D341Med (cell line): ENCODE results near the gene PASK.

Experiments
- DNase-seq: peaks from one replicate; pipeline ENCODE4 v3.0.0; 2012; ENCODE audit warnings: low spot score

PASK gene

DNA sequence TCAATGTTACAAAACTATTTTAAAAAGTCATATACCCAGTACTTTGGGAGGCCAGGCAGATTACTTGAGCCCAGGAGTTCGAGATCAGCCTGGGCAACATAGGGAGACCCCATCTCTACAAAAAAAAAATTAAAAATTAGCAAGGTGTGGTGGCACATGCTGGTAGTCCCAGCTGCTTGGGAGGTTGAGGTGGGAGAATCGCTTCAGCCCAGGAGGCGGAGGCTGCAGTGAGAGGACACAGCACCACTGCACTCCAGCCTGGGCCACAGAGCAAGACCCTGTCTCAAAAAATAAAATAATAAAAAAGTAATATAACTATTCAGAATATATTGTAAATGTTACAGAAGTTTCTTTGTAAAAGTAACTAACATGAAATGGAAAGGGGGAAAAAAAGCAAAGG lies 1.9 kb downstream of the PASK start:
- DNase-seq: no peak

DNA sequence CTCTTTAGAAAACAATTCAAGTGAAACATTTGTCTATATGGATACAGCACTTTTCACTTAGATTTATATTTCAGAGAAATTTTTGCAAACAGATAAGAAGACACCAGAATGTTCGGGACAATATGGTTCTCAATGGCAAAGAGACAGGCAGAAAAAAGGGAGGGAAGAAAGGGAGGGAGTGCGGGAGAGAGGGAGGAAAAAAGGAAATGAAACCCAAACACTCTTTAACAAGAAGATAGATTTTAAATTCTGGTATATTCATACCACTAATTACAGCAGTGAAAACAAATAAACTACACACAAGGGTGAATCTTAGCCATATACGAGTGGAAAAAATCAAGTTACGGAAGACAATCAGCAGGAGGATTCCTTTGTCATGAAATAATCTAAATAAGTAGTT lies 3.0 kb downstream of the PASK start:
- DNase-seq: no peak

DNA sequence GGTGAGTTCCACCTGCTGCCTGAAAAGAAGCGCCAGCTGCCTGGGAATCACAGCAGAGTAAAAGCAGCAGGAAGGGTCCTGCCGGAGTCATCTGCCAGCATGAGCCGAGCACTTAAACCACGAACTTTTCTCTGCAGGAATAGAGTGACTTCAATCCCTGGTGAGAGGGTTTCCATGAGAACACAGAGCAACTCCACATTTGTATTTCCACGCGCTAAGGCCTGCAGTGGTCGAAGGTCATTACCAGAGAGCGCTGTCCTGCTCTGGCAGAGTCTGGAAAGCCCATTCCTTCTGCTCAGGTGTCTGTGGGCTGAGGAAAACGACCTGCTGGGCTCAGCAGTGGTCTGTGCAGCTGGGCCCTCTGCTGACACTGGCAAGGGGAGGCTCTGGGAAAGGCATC lies 6.7 kb downstream of the PASK start:
- DNase-seq: no peak

DNA sequence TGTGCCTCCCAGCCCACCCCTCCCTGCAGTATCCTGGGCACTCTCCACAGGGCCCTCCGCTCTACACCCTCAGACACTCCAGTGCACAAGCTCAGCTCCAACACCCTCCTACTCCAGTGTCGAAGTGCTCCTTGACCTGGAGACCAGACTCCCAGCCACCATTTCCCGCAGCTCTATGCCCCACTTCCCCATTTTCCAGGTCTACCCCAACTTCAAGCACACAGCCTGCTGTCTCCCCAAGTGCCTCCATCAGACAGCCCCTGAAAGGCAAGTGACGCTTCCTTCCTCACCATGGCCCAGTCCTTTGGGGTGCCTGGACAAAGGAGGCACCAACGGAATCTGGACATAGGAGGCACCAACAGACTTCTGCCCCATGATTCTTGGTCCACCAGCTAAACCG lies 7.2 kb downstream of the PASK start:
- no peak for DNase-seq

DNA sequence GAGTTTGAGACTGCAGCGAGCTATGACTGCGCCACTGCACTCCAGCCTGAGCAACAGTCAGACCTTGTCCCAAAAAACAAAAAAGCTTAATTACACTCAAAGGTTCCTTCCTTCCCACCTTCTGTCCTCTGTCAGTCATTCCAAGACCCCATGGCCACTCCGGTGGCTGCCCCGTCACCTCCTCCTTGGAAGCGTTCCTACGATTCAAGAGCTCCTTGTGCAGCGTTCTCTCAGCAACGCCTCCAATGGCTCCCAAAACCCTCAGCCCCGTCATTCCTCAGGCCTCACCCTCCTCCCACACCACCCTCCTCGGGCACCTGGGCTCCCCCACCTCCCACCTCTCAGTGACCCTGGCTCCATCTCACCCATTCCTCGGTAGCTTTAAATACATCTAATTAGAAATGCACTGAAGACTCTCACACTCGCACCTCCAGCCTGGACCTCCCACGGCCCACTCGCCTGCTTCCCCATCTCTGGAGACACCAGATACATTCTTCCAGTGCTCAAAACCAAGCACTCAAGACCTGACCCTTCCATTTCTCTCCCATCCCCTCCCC lies 8.0 kb downstream of the PASK start:
- no peak for DNase-seq

DNA sequence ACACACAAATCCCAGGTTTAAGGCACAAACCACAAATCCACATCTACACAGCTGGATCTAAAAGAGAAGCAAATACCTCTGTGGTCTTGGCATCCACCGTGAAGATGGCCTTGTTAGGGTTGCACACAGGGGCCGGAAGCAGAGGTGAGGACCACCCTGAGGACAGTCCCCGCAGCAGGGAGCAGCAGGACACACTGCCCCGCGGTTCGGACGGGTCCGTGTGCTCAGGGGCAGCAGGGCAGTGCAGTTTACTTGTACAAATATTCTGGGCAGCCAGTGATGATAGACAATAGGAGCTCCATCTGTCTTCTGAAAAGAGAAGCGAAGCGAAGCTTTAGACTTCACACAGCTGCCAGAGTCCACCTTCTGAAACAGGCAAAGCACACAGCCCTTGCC lies 8.8 kb downstream of the PASK start:
- no peak for DNase-seq

DNA sequence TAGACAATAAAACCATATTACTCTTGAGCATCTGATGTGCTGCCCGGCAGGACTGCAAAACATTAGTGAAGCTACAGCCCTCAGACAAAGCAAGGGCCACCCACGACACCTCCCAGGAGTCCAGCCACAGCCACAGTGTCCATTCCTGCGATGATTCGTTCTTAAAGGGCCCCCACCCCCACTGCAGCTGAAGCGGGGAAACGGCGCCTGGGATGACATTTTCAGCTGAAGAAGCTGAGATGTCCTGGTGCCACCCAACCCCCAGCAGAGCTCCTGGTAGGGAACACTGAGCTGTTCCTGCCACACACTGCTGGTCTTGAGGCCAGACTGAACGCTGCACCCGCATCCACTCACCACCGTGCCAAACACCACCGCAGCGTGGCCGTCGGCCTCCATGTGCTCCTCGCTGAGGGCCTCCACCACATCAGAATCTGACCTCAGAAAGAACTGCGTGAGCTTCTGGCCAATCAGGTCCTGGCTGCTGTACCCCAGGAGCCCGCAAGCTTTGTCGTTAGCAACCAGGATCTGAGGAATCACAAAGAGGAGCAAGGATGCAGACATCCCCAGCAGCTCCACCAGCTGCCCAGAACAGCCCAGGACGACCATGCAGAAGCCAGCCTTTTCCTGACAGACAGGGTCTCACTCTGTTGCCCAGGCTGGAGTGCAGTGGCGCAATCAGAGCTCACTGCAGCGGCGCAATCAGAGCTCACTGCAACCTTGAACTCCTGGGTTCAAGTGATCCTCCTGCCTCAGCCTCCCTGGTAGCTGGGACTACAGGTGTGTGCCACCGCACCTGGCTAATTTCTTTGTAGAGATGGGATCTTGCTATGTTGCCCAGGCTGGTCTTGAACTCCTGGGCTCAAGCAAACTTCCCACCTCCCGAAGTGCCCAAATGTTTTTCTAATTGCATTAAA lies 9.5 kb downstream of the PASK start:
- no peak for DNase-seq

DNA sequence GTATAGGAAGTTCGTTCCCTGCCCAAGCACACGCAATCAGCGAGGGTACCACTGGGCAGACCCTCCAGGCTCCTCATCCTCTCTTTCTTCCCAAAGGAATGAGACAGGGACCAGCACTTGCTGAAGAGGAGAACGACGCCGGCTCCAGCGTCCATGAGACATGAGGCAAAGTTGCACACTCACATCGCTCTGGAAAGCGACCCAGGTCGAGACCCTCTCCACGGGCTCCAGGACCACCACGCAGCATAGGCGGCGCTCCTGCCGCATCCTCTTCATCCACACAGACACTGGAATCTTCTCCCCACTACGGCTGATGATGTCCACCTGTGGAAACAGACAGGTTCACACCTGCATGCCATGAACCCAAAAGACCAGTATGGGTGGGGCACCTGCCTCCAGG lies 10.8 kb downstream of the PASK start:
- no peak for DNase-seq

DNA sequence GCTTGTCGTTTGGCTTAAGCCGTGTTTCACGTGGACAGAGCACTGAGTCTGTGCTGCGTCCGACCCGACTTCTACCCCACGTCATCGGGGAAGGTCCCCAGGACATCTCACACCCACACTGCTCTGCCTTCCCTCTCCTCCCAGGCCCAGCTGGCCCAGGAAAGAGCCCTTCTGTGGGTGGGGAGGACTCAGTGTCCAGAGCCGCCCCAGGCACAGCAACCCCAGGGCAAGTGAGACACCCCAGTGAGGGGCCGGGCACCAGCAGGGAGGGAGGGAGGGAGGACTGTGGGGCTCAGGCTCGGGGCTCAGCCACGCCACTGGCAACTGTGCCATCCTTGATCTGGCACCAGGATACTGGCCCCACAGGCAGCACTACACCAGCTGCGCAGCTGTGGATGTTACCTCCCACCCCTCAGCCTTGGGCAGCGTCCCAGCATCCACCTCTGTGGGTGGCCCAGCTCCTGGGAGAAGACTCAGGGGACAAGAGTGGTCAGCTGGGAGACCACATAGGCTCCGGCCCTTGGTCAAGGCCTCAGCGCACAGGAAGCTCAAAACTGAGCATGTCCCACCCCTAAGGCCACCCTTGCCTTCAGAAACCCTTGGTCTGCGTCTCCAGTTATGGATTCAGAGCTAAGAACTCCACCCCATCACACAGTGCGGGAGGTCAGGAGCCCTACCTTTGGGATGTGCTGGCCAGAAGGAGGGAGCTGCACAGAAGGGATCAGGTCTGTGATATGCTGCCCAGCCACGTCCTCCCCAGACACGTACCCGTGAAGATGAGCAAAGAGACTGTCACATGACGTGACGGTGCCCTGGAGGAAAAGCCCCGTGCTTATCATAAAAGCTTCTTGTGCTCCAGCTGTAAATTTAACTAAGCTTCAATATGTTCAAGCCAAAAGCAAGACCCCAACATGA lies 11.7 kb downstream of the PASK start:
- no peak for DNase-seq

DNA sequence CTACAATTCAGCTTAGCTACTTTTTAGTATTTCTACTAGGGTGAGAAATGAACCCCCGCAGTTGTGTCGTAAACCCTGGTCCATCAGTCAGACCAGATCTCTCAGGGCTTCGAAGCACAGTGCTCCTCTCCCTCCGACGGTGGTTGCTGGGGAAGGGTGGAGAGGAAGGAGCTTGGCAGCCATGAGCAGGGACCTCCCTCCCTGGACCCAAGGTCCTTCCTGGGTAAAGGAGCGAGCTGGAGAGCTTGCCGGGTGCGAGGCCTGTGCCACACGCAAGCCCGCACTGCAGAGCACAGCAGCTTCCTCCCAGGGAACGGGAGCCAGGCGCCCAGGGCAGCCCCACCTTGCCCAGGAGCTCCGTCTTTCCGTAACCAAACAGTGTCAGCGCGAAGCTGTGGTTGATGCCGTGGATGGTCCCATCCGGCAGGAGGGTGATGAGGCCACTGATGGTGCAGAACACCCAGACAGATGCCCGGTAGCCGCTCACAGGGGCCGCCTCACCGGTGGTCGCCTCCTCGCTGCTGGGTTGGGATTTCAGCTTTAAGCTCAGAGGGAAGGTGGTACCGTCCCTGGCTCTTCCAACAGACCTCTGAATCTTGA lies 12.5 kb downstream of the PASK start:
- no peak for DNase-seq

DNA sequence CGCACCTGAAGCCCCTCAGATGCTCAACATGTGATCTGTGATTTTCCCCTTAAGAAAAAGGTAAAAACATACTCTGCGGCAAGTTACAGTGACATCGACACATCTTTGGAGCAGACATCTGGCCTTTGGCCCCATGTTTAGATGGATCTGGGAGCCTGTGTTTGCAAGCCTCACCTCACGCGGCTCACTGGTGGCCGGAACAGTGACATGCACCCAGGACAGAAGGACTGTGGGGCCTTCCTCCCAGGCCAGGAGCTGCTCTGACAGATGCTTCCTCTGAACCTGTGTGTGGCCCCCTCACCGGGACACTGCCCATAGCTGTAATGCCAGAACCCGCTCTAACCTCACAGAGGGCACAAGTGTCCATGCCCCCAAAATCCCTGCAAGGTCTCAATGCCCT lies 13.1 kb downstream of the PASK start:
- no peak for DNase-seq

DNA sequence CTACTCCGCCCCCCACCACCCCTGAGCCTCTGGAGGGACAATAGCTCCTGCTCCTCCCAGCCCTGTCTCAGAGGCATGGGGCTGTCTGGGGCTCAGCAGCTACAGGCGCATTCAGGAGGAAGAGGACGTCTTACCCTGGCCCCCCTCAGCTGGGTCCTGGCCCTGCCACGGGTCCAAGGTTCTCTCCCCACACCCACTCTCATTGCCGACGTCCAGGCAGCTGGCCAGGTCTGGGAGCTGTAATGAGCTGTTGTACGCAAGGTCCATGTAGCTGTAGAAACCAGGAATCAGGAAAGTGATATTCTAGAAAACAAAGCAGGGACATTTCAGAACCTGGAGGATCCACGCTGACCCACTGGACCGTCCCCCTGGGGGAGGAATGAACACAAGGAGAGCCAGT lies 13.5 kb downstream of the PASK start:
- no peak for DNase-seq

DNA sequence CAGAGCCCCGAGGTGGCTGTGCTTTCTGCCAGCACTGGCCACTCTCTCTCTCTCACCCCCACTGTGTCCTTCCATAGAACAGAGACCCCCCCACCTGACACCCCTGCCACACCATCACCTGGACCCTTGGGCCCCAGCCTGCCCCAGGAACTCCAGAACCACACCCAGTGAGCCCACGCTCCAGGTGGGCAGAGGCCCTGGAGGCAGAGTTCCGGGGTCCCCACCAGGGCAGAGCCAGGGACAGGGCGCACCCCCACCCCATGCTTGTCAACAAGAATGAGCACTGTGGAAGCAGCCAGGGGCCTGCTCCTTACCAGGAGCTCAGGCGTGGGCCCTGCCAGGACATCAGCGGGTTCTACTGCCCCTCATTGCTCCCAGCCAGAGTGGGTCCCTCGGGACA lies 14.6 kb downstream of the PASK start:
- no peak for DNase-seq

DNA sequence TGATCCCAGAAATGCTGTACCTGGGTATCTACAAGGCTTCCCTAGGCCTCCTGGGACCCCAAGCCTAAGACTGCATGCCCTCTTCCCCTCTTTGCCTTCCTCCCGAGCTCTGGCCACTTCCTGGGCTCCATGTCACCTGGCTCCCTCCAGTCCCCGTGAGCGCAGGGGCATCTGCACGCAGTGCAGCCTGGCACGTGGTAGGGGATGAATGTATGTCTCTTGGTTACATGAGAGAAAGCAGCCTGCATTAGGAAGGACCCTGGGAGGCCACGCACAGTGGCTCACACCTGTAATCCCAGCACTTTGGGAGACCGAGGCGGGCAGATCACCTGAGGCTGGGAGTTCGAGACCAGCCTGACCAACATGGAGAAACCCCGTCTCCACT lies 15.8 kb downstream of the PASK start:
- DNase-seq: no peak

DNA sequence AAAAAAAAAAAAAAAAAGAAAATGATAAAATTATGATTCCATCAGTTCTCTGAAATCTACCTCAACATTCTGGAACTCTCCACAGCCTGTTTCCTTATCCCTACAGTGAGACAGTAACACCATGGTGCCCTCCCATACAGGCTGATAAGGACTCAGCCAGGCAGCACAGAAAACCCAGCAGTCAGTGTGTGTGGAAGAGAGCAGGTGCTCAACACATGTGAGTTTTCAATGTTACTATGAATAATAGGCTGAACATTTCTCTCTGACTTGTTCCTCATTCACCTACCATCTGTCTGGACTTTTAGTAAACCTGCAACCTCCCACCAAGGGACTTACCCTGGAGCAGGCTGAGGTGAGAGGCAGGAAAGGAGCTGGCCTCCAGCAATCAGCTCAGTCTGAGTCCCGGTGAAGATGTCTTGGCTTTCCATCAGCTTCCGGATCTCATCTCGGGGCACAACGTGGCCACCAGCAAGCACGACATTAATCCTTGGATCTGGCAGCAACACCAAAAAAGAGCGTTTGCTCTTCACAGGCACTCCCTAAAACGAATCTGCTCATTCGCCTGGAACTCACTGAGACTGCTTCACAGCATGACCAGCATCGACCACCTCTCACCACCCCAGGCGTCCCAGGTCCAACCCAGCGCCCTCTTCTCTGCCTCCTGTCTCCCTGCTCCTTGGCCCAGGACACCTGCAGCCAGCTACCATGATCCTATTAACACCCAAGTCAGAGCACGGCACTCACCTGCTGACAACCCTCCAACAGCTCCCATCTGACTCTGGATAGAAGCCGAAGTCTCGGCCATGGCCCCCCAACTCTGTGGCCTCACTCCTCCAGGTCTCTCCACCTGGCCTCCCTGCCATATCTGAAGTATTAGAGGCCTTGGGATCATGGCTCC lies 16.5 kb downstream of the PASK start:
- no peak for DNase-seq

DNA sequence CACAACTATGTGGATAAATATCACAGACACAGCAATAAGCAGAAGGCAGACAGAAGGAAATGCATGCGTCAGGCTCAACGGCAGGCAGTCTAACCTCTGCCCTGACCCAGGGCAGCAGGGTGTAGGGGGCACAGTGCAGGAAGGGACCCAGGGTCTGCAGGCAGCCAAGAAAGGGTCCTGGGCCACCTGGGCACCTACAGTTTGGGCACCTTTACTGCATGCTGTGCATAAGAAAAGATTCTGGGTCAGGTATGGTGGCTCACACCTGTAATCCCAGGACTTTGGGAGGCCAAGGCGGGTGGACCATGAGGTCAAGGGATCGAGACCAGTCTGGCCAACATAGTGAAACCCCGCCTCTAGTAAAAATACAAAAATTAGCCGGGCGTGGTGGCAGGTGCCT lies 17.7 kb downstream of the PASK start:
- DNase-seq: no peak

DNA sequence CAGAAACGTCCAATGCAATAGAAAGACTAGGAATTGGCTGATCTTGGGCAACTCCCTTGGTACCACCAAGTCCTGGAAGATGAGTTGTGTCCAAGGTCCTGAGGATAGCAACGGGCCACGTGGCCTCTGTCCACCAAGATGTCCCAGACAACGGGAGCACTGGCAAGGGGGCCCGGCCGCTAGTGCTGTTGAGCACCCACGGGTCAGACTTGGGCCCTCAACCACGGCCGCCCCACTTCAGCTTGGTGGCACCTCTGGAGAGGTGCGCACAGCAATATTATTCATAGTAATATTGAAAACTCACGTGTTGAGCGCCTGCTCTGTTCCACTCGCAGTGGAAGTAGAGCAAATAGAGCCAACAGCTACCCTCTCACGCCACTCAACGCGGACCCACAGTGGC lies 19.0 kb downstream of the PASK start:
- no peak for DNase-seq

DNA sequence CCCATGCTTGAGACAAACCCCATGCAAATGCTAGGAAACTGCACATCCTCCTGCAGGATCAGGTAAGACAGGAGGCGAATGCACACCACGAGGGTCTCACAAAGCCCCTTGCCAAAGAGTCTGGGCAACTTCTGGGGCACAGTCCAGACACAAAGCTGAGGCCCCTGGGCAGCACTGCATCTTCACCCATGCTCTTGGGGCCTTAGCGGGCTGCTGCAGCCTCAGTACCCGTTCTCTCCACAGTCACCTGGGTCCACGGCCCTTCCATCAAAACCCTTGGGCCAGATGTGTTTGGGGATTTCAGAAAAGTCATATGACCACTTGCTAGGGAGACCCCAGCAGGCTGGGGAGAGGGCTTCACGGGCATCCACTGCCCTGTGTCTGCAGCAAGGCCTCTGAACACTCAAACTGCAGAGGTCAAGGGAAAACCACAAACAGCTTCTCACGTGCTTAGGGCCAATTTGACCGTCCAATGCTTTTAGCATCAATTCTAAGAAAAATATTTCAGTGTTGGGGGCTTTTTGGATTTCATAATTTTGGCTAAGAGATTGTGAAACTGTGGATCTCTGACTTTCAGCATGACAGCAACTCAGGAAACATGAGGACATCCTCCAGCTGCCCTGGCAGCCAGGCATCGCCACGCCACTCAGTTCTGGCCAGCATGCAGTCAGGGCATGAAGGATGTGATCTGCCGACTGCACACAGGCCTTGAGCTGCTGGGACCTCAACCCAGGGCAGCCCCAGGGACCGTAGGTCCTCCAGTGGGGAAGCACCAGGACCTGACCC lies 20.0 kb downstream of the PASK start:
- DNase-seq: no peak

DNA sequence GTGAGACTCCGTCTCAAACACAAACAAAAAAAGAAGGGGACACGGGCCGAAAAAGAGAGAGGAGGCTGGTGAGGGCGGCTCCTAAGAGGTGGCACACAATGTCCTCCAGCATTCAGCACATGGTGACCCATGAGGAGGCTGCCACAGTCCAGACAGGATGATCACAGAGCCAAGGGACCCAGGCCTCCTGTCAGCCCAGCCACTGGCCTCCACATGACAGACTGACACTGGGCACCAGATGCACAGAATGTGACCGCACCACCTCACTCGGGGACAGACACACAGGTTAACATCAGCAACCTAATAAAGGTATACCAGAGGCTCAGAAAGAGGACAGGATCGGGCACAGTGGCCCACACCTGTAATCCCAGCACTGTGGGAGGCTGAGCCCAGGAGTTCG lies 21.0 kb downstream of the PASK start:
- no peak for DNase-seq

DNA sequence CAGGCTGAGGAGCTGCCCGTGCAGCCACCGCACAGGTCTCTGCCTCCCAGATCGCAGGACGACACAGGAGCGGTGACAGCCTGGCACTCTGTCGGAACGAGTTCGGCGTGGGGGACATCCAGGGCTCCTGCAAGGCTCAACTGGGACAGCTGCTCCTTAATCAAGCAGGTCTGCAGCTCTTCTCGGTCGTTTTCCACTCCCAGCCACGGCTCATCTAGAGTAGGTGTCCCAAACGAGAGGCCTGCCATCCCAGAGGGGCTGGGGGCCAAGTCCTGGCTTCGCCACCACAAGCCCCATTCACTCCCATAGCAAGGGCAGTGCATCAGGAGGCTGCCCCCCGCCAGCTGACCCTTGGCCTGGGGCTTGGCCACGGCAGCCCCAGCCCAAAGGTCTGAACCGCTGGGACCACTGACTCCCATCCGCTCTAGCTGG lies 22.5 kb downstream of the PASK start:
- no peak for DNase-seq

DNA sequence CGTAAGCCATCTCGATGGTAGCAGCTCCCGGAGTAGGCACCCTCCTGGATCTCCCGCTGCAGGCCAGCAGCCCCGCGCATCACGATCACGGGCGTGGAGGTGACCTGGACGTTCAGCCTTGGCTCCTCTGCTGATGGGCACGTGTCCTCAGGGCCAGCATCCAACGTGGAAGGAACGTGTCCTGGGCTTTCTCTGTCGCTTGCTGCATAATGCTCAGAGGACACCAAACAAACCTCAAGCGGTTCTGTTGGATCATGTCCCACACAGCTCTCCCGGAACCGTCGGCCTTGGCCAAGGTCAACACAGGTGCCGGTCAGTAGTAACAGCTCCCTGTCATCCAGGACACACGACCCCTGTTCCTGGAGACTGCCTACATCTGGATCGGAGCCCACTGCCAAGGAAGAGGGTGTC lies 23.1 kb downstream of the PASK start:
- DNase-seq: no peak
